Body of pancreas (tissue), 4 donors: ENCODE data around the gene PGAP2. TPM values are rescaled to one million over a fixed set of nuclear protein-coding genes. Genes with fewer than 3 reads are reported as not detected.

Source experiments
- ATAC-seq: fragments of 150-250 bp; one replicate; pipeline ENCODE4 v1.9.1; 2016
- DNase-seq, 4 donors: peaks; one replicate each; pipeline ENCODE4 v3.0.0-alpha.2; 2019
- H3K27ac ChIP-seq, 4 donors: fragments of 200-600 bp; sonication (generic); 1 replicate in 3 of 4; 2 replicates in 1 of 4; pipeline versions ENCODE4 v1.5.1 to v1.6.1; 2016 to 2019; ENCODE audit warnings: mild to moderate bottlenecking in 1 of 4, mixed read lengths in 1 of 4, moderate library complexity in 1 of 4
- H3K27me3 ChIP-seq, 2 donors: fragments of 200-600 bp; sonication (generic); one replicate each; pipeline ENCODE4 v1.6.0; 2016; ENCODE audit warnings: mild to moderate bottlenecking in 1 of 2
- H3K36me3 ChIP-seq, 2 donors: fragments of 200-600 bp; sonication (generic); replicated peaks in 1 of 2; 2 replicates each; pipeline ENCODE4 v1.5.1; 2016; ENCODE audit warnings: low read depth in 2 of 2; ENCODE audit not compliant: insufficient read depth in 1 of 2
- H3K4me1 ChIP-seq: fragments of 200-600 bp; sonication (generic); one replicate; pipeline ENCODE4 v1.6.0; 2016
- H3K4me3 ChIP-seq, 2 donors: fragments of 200-600 bp; sonication (generic); 1 replicate in 1 of 2; 2 replicates in 1 of 2; pipeline ENCODE4 v1.5.1; 2016 to 2019
- H3K9me3 ChIP-seq, 3 donors: fragments of 200-600 bp; sonication (generic); 1 replicate in 2 of 3; 2 replicates in 1 of 3; pipeline ENCODE4 v1.5.1; 2016
- POLR2A ChIP-seq, 3 donors: fragments of 450-650 bp; IDR thresholded peaks; one replicate each; pipeline ENCODE4 v1.6.1; 2016; ENCODE audit warnings: antibody characterized with exemption in 3 of 3, mild to moderate bottlenecking in 2 of 3
- WGBS, 2 donors: methylation state at CpG; one replicate each; pipeline ENCODE4 v1.1.5; 2017; 5-methylcytosine and 5-hydroxymethylcytosine counted together
- intact Hi-C: fragments of 100-400 bp; cut with DNase I; formaldehyde crosslinking; loops from one replicate; pipeline ENCODE4 v1.15.1; 2023
- small RNA-seq: library from RNA; depleted of rRNA; stranded (forward); fragments of <200 nt; gene quantifications from one replicate; pipeline ENCODE3, GENCODE V24; 2016
- total RNA-seq, 2 donors: library from RNA; depleted of rRNA; stranded (reverse); fragments of >200 nt; gene quantifications; one replicate each; pipeline ENCODE4 v1.1.0, GENCODE V29; 2016
- TF ChIP-seq, protein P1 (sequence below), 7 experiments: fragments of 450-650 bp in 4 of 7; fragments of 200-600 bp in 3 of 7; sonication (generic) in 3 of 7; IDR thresholded peaks; one replicate each; pipeline ENCODE4 v1.5.1; 2016 to 2019; ENCODE audit warnings: antibody characterized with exemption in 7 of 7

The PGAP2 gene
- total RNA-seq, 2 donors from 2014 or later, result 21.5 to 24.1 TPM

- ATAC-seq (no peak), DNase-seq (peak in 1 of 4 donors; percentile 32)
- Histone ChIP-seq H3K4me1 (peaks cover 41% of the 10 kb centered on the region), H3K9me3 (no peaks in the 10 kb centered on the region), H3K27ac (peak overlapping the region in 3 of 4 donors; percentile 34 to 79 (median 60)), H3K4me3 (no peak overlapping the region), H3K36me3 (no peaks in the 10 kb centered on the region), H3K27me3 (no peaks in the 10 kb centered on the region)
- intact Hi-C loops, result no loop called here
- TF ChIP-seq, protein P1, sequence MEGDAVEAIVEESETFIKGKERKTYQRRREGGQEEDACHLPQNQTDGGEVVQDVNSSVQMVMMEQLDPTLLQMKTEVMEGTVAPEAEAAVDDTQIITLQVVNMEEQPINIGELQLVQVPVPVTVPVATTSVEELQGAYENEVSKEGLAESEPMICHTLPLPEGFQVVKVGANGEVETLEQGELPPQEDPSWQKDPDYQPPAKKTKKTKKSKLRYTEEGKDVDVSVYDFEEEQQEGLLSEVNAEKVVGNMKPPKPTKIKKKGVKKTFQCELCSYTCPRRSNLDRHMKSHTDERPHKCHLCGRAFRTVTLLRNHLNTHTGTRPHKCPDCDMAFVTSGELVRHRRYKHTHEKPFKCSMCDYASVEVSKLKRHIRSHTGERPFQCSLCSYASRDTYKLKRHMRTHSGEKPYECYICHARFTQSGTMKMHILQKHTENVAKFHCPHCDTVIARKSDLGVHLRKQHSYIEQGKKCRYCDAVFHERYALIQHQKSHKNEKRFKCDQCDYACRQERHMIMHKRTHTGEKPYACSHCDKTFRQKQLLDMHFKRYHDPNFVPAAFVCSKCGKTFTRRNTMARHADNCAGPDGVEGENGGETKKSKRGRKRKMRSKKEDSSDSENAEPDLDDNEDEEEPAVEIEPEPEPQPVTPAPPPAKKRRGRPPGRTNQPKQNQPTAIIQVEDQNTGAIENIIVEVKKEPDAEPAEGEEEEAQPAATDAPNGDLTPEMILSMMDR (IDR thresholded peaks at IDR 0.05), result no peak
- TF ChIP-seq POLR2A (IDR thresholded peaks at IDR 0.05), result no peak
- WGBS, 2 donors, result 58 to 60% methylated on average over 5 of the region's 5 CpGs
Measured at GRCh38 chr11:3866206-3866605, 57.8 kb downstream of the PGAP2 start.

DNA sequence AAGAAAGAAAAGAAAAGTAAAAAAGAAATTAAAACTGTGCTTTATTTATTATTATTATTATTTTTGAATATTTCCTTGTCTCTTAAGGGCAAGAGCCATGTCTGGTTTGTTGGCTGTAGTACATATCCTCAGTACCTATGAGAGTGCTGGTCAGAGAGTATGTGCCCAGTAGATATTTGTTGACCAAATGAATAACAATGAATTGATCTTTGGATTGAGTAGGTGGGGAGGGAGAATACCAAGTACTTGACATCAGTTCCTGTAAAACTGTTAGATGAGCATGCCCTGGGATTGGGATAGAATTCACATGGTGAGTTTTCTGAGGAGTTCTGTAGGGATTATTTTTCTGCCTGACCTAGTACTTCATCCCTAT, 58.5 kb downstream of the PGAP2 start:
- H3K4me3 ChIP-seq, result no peak overlapping the region
- H3K9me3 ChIP-seq, result no peaks in the 10 kb centered on the region
- TF ChIP-seq POLR2A (IDR thresholded peaks at IDR 0.05), result no peak
- TF ChIP-seq, protein P1 (IDR thresholded peaks at IDR 0.05), result no peak
- ATAC-seq (no peak), DNase-seq (no peak)
- intact Hi-C loops, result no loop called here
- peak overlapping the region; percentile 42 to 81 (median 78) for H3K27ac ChIP-seq
- H3K36me3 ChIP-seq, result no peaks in the 10 kb centered on the region
- peaks cover 41% of the 10 kb centered on the region for H3K4me1 ChIP-seq
- H3K27me3 ChIP-seq, result no peaks in the 10 kb centered on the region

DNA sequence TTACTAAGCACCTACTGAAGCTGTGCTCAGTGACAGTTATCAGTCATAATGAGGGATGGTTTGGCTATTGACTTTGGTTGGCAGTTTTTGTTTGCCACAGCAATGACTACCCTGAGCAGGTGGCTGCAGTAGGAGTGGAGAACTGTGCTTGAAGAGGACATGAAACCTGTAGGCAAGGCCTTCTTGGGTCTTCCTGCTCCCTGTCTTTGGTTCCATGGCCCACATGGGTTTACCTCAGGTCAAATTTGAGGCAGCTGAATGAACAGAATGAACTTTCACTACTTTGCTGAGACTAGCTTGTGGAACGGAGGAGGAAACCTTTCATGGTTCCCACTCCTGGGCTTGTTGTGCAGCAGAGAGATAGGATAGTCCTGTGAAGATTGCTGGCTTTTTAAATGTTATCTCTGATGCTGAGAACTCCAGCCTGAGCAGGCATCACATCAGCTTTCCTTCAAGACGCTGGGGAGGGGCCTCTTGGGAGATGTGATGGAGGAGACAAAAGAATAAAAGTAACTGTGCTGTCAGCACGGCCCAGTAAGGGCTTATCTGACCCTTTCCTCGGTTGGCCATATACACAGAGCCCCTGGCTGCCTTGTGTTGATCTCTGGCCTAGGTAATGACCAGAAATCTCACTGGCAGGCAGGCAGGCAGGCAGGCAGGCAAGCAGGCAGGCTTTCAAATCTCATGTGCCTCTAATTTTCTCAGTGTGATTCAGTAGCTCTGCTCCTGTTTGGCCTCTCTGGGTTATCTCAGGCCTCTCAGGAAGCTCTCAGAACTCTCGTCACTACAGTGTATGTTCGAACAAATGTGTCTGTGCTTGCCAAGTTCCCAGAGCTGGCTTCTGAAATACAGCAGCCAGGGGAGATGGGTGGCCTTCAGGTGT, 59.1 kb downstream of the PGAP2 start:
- Histone ChIP-seq H3K9me3 (no peaks in the 10 kb centered on the region), H3K36me3 (no peaks in the 10 kb centered on the region), H3K4me3 (no peak overlapping the region), H3K27ac (peak overlapping the region; percentile 42 to 81 (median 78)), H3K27me3 (no peaks in the 10 kb centered on the region), H3K4me1 (peaks cover 41% of the 10 kb centered on the region)
- peak; percentile 54 to 88 (median 76) for DNase-seq
- 15 to 22% methylated on average over 5 to 6 of the region's 6 CpGs for WGBS, 2 donors
- intact Hi-C loops, result no loop called here
- TF ChIP-seq, protein P1 (IDR thresholded peaks at IDR 0.05), result peak in 1 of 7 experiments; percentile 22
- TF ChIP-seq POLR2A (IDR thresholded peaks at IDR 0.05), result no peak
- ATAC-seq, result peak; percentile 93

DNA sequence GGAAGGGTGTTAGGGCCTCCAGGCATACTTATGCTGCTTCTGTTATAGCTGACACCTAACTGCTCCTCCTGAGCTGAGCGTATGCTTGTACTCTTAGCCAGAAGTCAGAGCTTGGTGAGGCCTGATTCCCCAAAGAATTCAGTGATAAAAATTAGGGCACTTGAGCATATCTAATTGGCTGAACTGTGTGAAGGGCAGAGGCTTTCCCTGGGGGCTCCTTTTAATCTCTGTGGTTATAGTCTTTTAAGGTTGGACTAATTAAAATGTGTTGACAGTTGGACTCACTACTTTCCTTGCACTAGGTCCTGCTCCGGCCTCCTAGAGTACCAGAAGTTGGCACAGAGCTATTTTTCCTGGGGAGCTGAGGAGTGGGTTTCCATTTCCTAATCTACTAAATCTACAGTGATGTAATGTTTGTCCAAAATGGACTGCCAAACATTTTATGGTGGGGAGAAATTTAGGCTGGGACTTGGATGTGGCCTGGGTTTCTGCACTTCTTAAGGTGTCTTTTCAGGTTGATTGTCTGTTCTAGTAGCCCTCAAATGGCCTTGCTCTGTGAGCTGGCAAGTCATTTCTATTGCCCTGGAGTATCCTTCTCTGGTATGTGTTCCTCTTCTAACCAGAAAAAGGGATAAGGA, 65.5 kb downstream of the PGAP2 start:
- WGBS, 2 donors, result 93 to 95% methylated on average over 2 of the region's 2 CpGs
- intact Hi-C loops, result no loop called here
- H3K4me1 ChIP-seq, result peaks cover 23% of the 10 kb centered on the region

More for the DNA sequence above, 65.5 kb downstream of the PGAP2 start:
- Histone ChIP-seq H3K27ac (no peak overlapping the region), H3K27me3 (no peaks in the 10 kb centered on the region), H3K9me3 (no peaks in the 10 kb centered on the region), H3K36me3 (no peaks in the 10 kb centered on the region), H3K4me3 (no peak overlapping the region)
- ATAC-seq (no peak), DNase-seq (no peak)
- TF ChIP-seq, protein P1 (IDR thresholded peaks at IDR 0.05), result no peak
- TF ChIP-seq POLR2A (IDR thresholded peaks at IDR 0.05), result no peak

Small RNA genes within 50 kb of the gene (small RNA-seq; reads per million reads assigned to genes)
- not detected for gene RNU7-50P

Other genes starting within 250 kb of the PGAP2 start
- not detected for gene ART5, start 166.6 kb upstream of the PGAP2 start, total RNA-seq
- not detected for gene ART1, start 163.4 kb upstream of the PGAP2 start, total RNA-seq
- gene CHRNA10, start 137.2 kb upstream of the PGAP2 start, total RNA-seq, result 1 to 10 TPM; 2.3 to 3.0 TPM
- gene NUP98, start 11.0 kb upstream of the PGAP2 start, total RNA-seq, result 10 to 100 TPM; 37.9 to 62.0 TPM
- gene RHOG, start 32.4 kb downstream of the PGAP2 start, total RNA-seq, result 10 to 100 TPM; 10.9 to 15.8 TPM
- gene STIM1, start 47.1 kb downstream of the PGAP2 start, total RNA-seq, result 10 to 100 TPM; 20.4 to 24.6 TPM